HepG2 (cell line): ENCODE data around the gene MLN. TPM values are rescaled to one million over a fixed set of nuclear protein-coding genes. Genes with fewer than 3 reads are reported as not detected.

ENCODE experiments used
- FOXA1 ChIP-seq, 2 experiments: fragments of 450-650 bp in 1 of 2; sonication (generic) in 1 of 2; formaldehyde crosslinking in 1 of 2; IDR thresholded peaks; 2 replicates each; pipeline versions ENCODE4 v1.4.0 to v1.6.1; 2016 to 2020; ENCODE audit warnings: missing genetic modification reagents in 1 of 2
- HNF1A ChIP-seq, 2 experiments: sonication (generic) in 1 of 2; formaldehyde crosslinking in 1 of 2; IDR thresholded peaks; 2 replicates each; pipeline versions ENCODE4 v1.4.0 to v1.6.1; 2016 to 2020; ENCODE audit warnings: borderline replicate concordance in 1 of 2, low read depth in 1 of 2, mild to moderate bottlenecking in 1 of 2, missing genetic modification reagents in 1 of 2
- HNRNPL ChIP-seq: fragments of 200-400 bp; formaldehyde crosslinking; IDR thresholded peaks from 2 replicates; pipeline ENCODE4 v1.6.1; 2017; ENCODE audit warnings: mild to moderate bottlenecking, low read depth, low read length
- KLF12 ChIP-seq: sonication (generic); formaldehyde crosslinking; IDR thresholded peaks from 2 replicates; pipeline ENCODE4 v1.4.0; 2020; ENCODE audit warnings: missing genetic modification reagents, borderline replicate concordance
- KLF15 ChIP-seq: sonication (generic); formaldehyde crosslinking; IDR thresholded peaks from 2 replicates; pipeline ENCODE4 v1.8.1; 2023; ENCODE audit warnings: borderline replicate concordance, mild to moderate bottlenecking, inconsistent platforms, missing genetic modification reagents, mixed read lengths
- NCOA5 ChIP-seq: sonication (generic); formaldehyde crosslinking; IDR thresholded peaks from 2 replicates; pipeline ENCODE4 v1.4.0; 2020; ENCODE audit warnings: missing genetic modification reagents
- NR2F1 ChIP-seq, 2 experiments: fragments of 450-650 bp in 1 of 2; formaldehyde crosslinking in 1 of 2; IDR thresholded peaks; 2 replicates each; pipeline versions ENCODE4 v1.5.0 to v1.6.1; 2016 to 2020; ENCODE audit warnings: mild to moderate bottlenecking in 1 of 2, missing compliant biosample characterization in 1 of 2, missing genetic modification reagents in 1 of 2, moderate library complexity in 1 of 2
- SRF ChIP-seq: IDR thresholded peaks from 2 replicates; pipeline ENCODE4 v1.6.1; 2011; ENCODE audit warnings: mild to moderate bottlenecking, low read depth, low read length, moderate library complexity
- ZBTB40 ChIP-seq, 2 experiments: fragments of 450-650 bp in 1 of 2; sonication (generic) in 1 of 2; formaldehyde crosslinking in 1 of 2; IDR thresholded peaks; 2 replicates each; pipeline versions ENCODE4 v1.6.1 to v1.8.0; 2016 to 2022; ENCODE audit warnings: antibody characterized with exemption in 1 of 2, mild to moderate bottlenecking in 1 of 2, missing genetic modification reagents in 1 of 2
- ZNF430 ChIP-seq: sonication (generic); formaldehyde crosslinking; IDR thresholded peaks from 2 replicates; pipeline ENCODE4 v1.9.0; 2021; ENCODE audit warnings: mild to moderate bottlenecking, missing genetic modification reagents
- ZNF484 ChIP-seq: sonication (generic); formaldehyde crosslinking; IDR thresholded peaks from 2 replicates; pipeline ENCODE4 v1.5.1; 2020; ENCODE audit warnings: mild to moderate bottlenecking, low read depth, missing genetic modification reagents, borderline replicate concordance
- ZNF597 ChIP-seq: sonication (generic); formaldehyde crosslinking; IDR thresholded peaks from 2 replicates; pipeline ENCODE4 v1.5.0; 2020; ENCODE audit warnings: missing genetic modification reagents
- ZSCAN21 ChIP-seq: sonication (generic); formaldehyde crosslinking; IDR thresholded peaks from 2 replicates; pipeline ENCODE4 v1.8.0; 2022; ENCODE audit warnings: mild to moderate bottlenecking, missing genetic modification reagents, moderate library complexity, borderline replicate concordance
- polyA plus RNA-seq, 8 experiments: library from polyadenylated mRNA; depleted of rRNA in 3 of 8; stranded (reverse) in 7 of 8; unstranded in 1 of 8; fragments of >200 nt; fragmentation: Illumina TruSeq in 4 of 8; extraction: Trizol in 4 of 8; gene quantifications; 2 replicates each; pipeline versions ENCODE4 v1.2.1 to v1.2.3, GENCODE V29; 2011 to 2016; ENCODE audit warnings: low read depth in 4 of 8, missing spikeins in 1 of 8, mixed read lengths in 1 of 8; ENCODE audit not compliant: insufficient read depth in 1 of 8
- total RNA-seq, 5 experiments: library from RNA; depleted of rRNA; stranded (reverse); fragments of >200 nt; fragmentation: Illumina TruSeq; extraction: Trizol; gene quantifications; 2 replicates each; pipeline ENCODE4 v1.2.3, GENCODE V29; 2016; ENCODE audit warnings: low read depth in 1 of 5

The MLN gene
- total and polyA plus RNA-seq, 2 of the 13 experiments (the other 11 are each of a cell fraction or from before 2014, with no cell fraction given): not detected

GRCh38 chr6:33812669-33813068, 8.9 kb upstream of the MLN start (continued):
- TF ChIP-seq HNF1A (IDR thresholded peaks at IDR 0.05; ENCODE audit: low read depth) (no peak), HNF1A (CRISPR knock-in tag; IDR thresholded peaks at IDR 0.05; ENCODE audit: borderline replicate concordance) (no peak), SRF (no peak), NR2F1 (CRISPR knock-in tag; IDR thresholded peaks at IDR 0.05) (peak in 1 of 2 experiments; percentile 50; a peak in 1 of 4 replicates), KLF15 (CRISPR knock-in tag) (peak; percentile 89), NCOA5 (CRISPR knock-in tag) (no peak), KLF12 (CRISPR knock-in tag) (peak; percentile 88; the same call in 1 of the 2 replicates), ZNF430 (peak; percentile 87; the same call in 1 of the 2 replicates), FOXA1 (IDR thresholded peaks at IDR 0.05) (no peak), FOXA1 (CRISPR knock-in tag; IDR thresholded peaks at IDR 0.05) (no peak; the same call in 1 of the 2 replicates), ZBTB40 (IDR thresholded peaks at IDR 0.05) (no peak), ZBTB40 (CRISPR knock-in tag; IDR thresholded peaks at IDR 0.05) (0 out of 2 replicates have a peak, but pooled peaks have one; percentile 50), ZSCAN21 (CRISPR knock-in tag) (peak; percentile 61; the same call in 1 of the 2 replicates), HNRNPL (no peak), ZNF484 (0 out of 2 replicates have a peak, but pooled peaks have one; percentile 47), ZNF597 (CRISPR knock-in tag) (no peak)
